Smooth muscle cell (in vitro differentiated cells): ENCODE results near the gene SMAP2. TPM values are rescaled to one million over a fixed set of nuclear protein-coding genes. Genes with fewer than 3 reads are reported as not detected.

Experiments
- DNase-seq: peaks from one replicate; lab custom pipeline; 2025; ENCODE audit not compliant: unreplicated experiment; lab: John Stamatoyannopoulos, UW
- H2AFZ ChIP-seq: fragments of 200-600 bp; sonication (generic); 2 replicates; pipeline ENCODE4 v1.6.0; 2016; ENCODE audit warnings: antibody characterized with exemption, low read depth, mild to moderate bottlenecking
- H3F3A ChIP-seq: fragments of 200-600 bp; sonication (generic); 2 replicates; pipeline ENCODE4 v1.6.0; 2017; ENCODE audit warnings: antibody characterized with exemption, low read depth
- H3K27ac ChIP-seq: fragments of 200-600 bp; sonication (generic); 2 replicates; pipeline ENCODE4 v1.5.1; 2016; ENCODE audit warnings: low read depth, mild to moderate bottlenecking
- H3K27me3 ChIP-seq: fragments of 200-600 bp; sonication (generic); 2 replicates; pipeline ENCODE4 v1.6.1; 2016; ENCODE audit warnings: low read depth, mild to moderate bottlenecking
- H3K36me3 ChIP-seq: fragments of 200-600 bp; sonication (generic); 2 replicates; pipeline ENCODE4 v1.5.1; 2016; ENCODE audit warnings: low read depth
- H3K4me1 ChIP-seq: fragments of 200-600 bp; sonication (generic); 2 replicates; pipeline ENCODE4 v1.5.1; 2016; ENCODE audit warnings: low read depth
- H3K4me2 ChIP-seq: fragments of 200-600 bp; sonication (generic); 2 replicates; pipeline ENCODE4 v1.6.0; 2016; ENCODE audit warnings: mild to moderate bottlenecking
- H3K4me3 ChIP-seq: fragments of 200-600 bp; sonication (generic); 2 replicates; pipeline ENCODE4 v1.5.1; 2016; ENCODE audit warnings: mild to moderate bottlenecking
- H3K79me2 ChIP-seq: fragments of 200-600 bp; sonication (generic); 2 replicates; pipeline ENCODE4 v1.6.0; 2016; ENCODE audit warnings: low read depth, mild to moderate bottlenecking
- H3K9ac ChIP-seq: fragments of 200-600 bp; sonication (generic); 2 replicates; pipeline ENCODE4 v1.6.0; 2016; ENCODE audit warnings: low read depth
- H3K9me3 ChIP-seq: fragments of 200-600 bp; sonication (generic); replicated peaks from 2 replicates; pipeline ENCODE4 v1.5.1; 2016; ENCODE audit warnings: low read depth
- H4K20me1 ChIP-seq: fragments of 200-600 bp; sonication (generic); 2 replicates; pipeline ENCODE4 v1.6.0; 2016; ENCODE audit warnings: low read depth
- CTCF ChIP-seq: fragments of 200-600 bp; sonication (generic); IDR thresholded peaks from 2 replicates; pipeline ENCODE4 v1.5.1; 2017; ENCODE audit warnings: borderline replicate concordance, mild to moderate bottlenecking, antibody characterized with exemption; ENCODE audit not compliant: insufficient read depth, poor library complexity, severe bottlenecking
- WGBS: methylation state at CpG from one replicate; pipeline ENCODE4 v1.1.7; 2016; ENCODE audit warnings: low lambda C conversion rate; 5-methylcytosine and 5-hydroxymethylcytosine counted together
- polyA plus RNA-seq: library from polyadenylated mRNA; unstranded; fragments of >200 nt; fragmentation: Nextera tagmentation; extraction: Ambion mirVana; gene quantifications from 2 replicates; pipeline ENCODE4 v1.2.1, GENCODE V29; 2016
- total RNA-seq: library from RNA; depleted of rRNA; stranded (reverse); fragments of >200 nt; gene quantifications from 2 replicates; pipeline ENCODE4 v1.2.3, GENCODE V29; 2014

SMAP2 gene
- total and polyA plus RNA-seq, 2 experiments from 2014 or later: 18.4 to 29.7 TPM

GRCh38 chr1:40411843-40412242 lies 38.3 kb downstream of the SMAP2 start:
- DNase-seq: no peak
- 100% methylated on average over 2 of the region's 2 CpGs for WGBS
- Histone ChIP-seq H2AFZ (no peak overlapping the region), H3K79me2 (no peaks in the 10 kb centered on the region), H3K4me3 (no peak overlapping the region), H3K27me3 (no peaks in the 10 kb centered on the region), H3K27ac (no peak overlapping the region), H3K36me3 (peaks cover 8% of the 10 kb centered on the region), H3K9ac (no peak overlapping the region), H3K4me1 (no peaks in the 10 kb centered on the region), H3F3A (no peaks in the 10 kb centered on the region), H3K4me2 (no peak overlapping the region), H3K9me3 (no peaks in the 10 kb centered on the region), H4K20me1 (no peaks in the 10 kb centered on the region)
- TF ChIP-seq CTCF: no peak

GRCh38 chr1:40413527-40414252 lies 40.2 kb downstream of the SMAP2 start:
- H4K20me1 ChIP-seq: no peaks in the 10 kb centered on the region
- no peak overlapping the region for H2AFZ ChIP-seq
- no peaks in the 10 kb centered on the region for H3K79me2 ChIP-seq
- peaks cover 15% of the 10 kb centered on the region for H3K36me3 ChIP-seq
- H3K4me2 ChIP-seq: no peak overlapping the region
- no peak for DNase-seq
- no peaks in the 10 kb centered on the region for H3F3A ChIP-seq
- H3K9ac ChIP-seq: no peak overlapping the region
- no peaks in the 10 kb centered on the region for H3K9me3 ChIP-seq
- TF ChIP-seq CTCF: no peak
- no peak overlapping the region for H3K27ac ChIP-seq
- 98% methylated on average over 6 of the region's 6 CpGs for WGBS
- no peaks in the 10 kb centered on the region for H3K27me3 ChIP-seq
- H3K4me3 ChIP-seq: no peak overlapping the region
- H3K4me1 ChIP-seq: no peaks in the 10 kb centered on the region

GRCh38 chr1:40414331-40414730 lies 40.8 kb downstream of the SMAP2 start:
- Histone ChIP-seq H3K4me3 (no peak overlapping the region), H3K36me3 (peaks cover 15% of the 10 kb centered on the region), H4K20me1 (no peaks in the 10 kb centered on the region), H3K27me3 (no peaks in the 10 kb centered on the region), H3K9me3 (no peaks in the 10 kb centered on the region), H2AFZ (no peak overlapping the region), H3K4me1 (no peaks in the 10 kb centered on the region), H3F3A (no peaks in the 10 kb centered on the region), H3K9ac (no peak overlapping the region), H3K4me2 (no peak overlapping the region), H3K79me2 (no peaks in the 10 kb centered on the region), H3K27ac (no peak overlapping the region)
- no peak for DNase-seq
- no peak for TF ChIP-seq CTCF
- 93% methylated on average over 3 of the region's 3 CpGs for WGBS

GRCh38 chr1:40416709-40417108 lies 43.2 kb downstream of the SMAP2 start:
- H3K27ac ChIP-seq: no peak overlapping the region
- no peaks in the 10 kb centered on the region for H3K27me3 ChIP-seq
- H3K9ac ChIP-seq: no peak overlapping the region
- H3K79me2 ChIP-seq: no peaks in the 10 kb centered on the region
- no peak for TF ChIP-seq CTCF
- peaks cover 15% of the 10 kb centered on the region for H3K36me3 ChIP-seq
- 97% methylated on average over 4 of the region's 4 CpGs for WGBS
- H3K4me1 ChIP-seq: peaks cover 4% of the 10 kb centered on the region
- H3K4me2 ChIP-seq: no peak overlapping the region
- no peak overlapping the region for H3K4me3 ChIP-seq
- H3F3A ChIP-seq: no peaks in the 10 kb centered on the region
- no peaks in the 10 kb centered on the region for H4K20me1 ChIP-seq
- H2AFZ ChIP-seq: no peak overlapping the region
- no peaks in the 10 kb centered on the region for H3K9me3 ChIP-seq
- no peak for DNase-seq
